Liver (tissue), 9 donors: ENCODE results near the gene XRCC5. TPM values are rescaled to one million over a fixed set of nuclear protein-coding genes. Genes with fewer than 3 reads are reported as not detected.
A peak's percentile ranks its signal among the peaks of the same experiment; 100 is the strongest.

Experiments used
- DNase-seq: peaks from one replicate; pipeline ENCODE4 v3.0.0-alpha.2; 2017; ENCODE audit warnings: low spot score
- H3K27ac ChIP-seq, 2 donors: one replicate each; pipeline ENCODE4 v1.7.0; 2013; ENCODE audit warnings: inconsistent platforms in 2 of 2, low read length in 2 of 2, control low read depth in 1 of 2, low read depth in 1 of 2, mild to moderate bottlenecking in 1 of 2
- H3K27me3 ChIP-seq, 4 donors: one replicate each; pipeline versions ENCODE4 v1.6.1 to v1.7.0; 2013; ENCODE audit warnings: low read length in 3 of 4, inconsistent platforms in 1 of 4, mild to moderate bottlenecking in 1 of 4, moderate library complexity in 1 of 4; ENCODE audit not compliant: control insufficient read depth in 4 of 4, insufficient read depth in 4 of 4
- H3K36me3 ChIP-seq, 4 donors: one replicate each; pipeline versions ENCODE4 v1.6.1 to v1.7.0; 2013; ENCODE audit warnings: low read length in 3 of 4, mild to moderate bottlenecking in 3 of 4, low read depth in 1 of 4, moderate library complexity in 1 of 4; ENCODE audit not compliant: control insufficient read depth in 4 of 4, insufficient read depth in 3 of 4
- H3K4me1 ChIP-seq, 4 donors: one replicate each; pipeline versions ENCODE4 v1.6.1 to v1.7.0; 2013; ENCODE audit warnings: low read length in 3 of 4, mild to moderate bottlenecking in 3 of 4, moderate library complexity in 1 of 4; ENCODE audit not compliant: control insufficient read depth in 4 of 4, insufficient read depth in 4 of 4
- H3K4me3 ChIP-seq, 3 donors: one replicate each; pipeline versions ENCODE4 v1.6.1 to v1.7.0; 2013; ENCODE audit warnings: low read length in 3 of 3, control low read depth in 1 of 3, low read depth in 1 of 3, mild to moderate bottlenecking in 1 of 3
- H3K9ac ChIP-seq, 2 donors: one replicate each; pipeline ENCODE4 v1.7.0; 2013; ENCODE audit warnings: low read length in 2 of 2, mild to moderate bottlenecking in 2 of 2, moderate library complexity in 2 of 2, control low read depth in 1 of 2, low read depth in 1 of 2
- H3K9me3 ChIP-seq, 4 donors: one replicate each; pipeline versions ENCODE4 v1.6.1 to v1.7.0; 2013; ENCODE audit warnings: low read length in 3 of 4; ENCODE audit not compliant: control insufficient read depth in 4 of 4
- EGR1 ChIP-seq, 2 donors: IDR thresholded peaks; 2 replicates each; pipeline ENCODE4 v1.6.1; 2016 to 2018; ENCODE audit warnings: antibody characterized with exemption in 2 of 2, low read depth in 2 of 2
- FOXA1 ChIP-seq: IDR thresholded peaks from 2 replicates; pipeline ENCODE4 v1.6.1; 2016; ENCODE audit warnings: antibody characterized with exemption
- FOXA2 ChIP-seq: IDR thresholded peaks from 2 replicates; pipeline ENCODE4 v1.6.1; 2016; ENCODE audit warnings: antibody characterized with exemption
- GABPA ChIP-seq, 2 donors: IDR thresholded peaks in 1 of 2; conservative IDR thresholded peaks in 1 of 2; 2 replicates each; pipeline ENCODE4 v1.6.1; 2016; ENCODE audit warnings: antibody characterized with exemption in 2 of 2, mild to moderate bottlenecking in 1 of 2, moderate library complexity in 1 of 2
- HNF4A ChIP-seq, 2 donors: conservative IDR thresholded peaks; 2 replicates each; pipeline ENCODE4 v1.6.1; 2016; ENCODE audit warnings: antibody characterized with exemption in 2 of 2, mild to moderate bottlenecking in 2 of 2
- HNF4G ChIP-seq: IDR thresholded peaks from 2 replicates; pipeline ENCODE4 v1.6.1; 2016; ENCODE audit warnings: antibody characterized with exemption
- JUND ChIP-seq, 2 donors: IDR thresholded peaks; 2 replicates each; pipeline ENCODE4 v1.6.1; 2016; ENCODE audit warnings: antibody characterized with exemption in 2 of 2
- NR2F2 ChIP-seq: IDR thresholded peaks from 2 replicates; pipeline ENCODE4 v1.6.1; 2016; ENCODE audit warnings: antibody characterized with exemption
- RAD21 ChIP-seq, 2 donors: IDR thresholded peaks; 2 replicates each; pipeline ENCODE4 v1.6.1; 2016; ENCODE audit warnings: antibody characterized with exemption in 2 of 2, mild to moderate bottlenecking in 2 of 2
- RXRA ChIP-seq, 2 donors: IDR thresholded peaks; 2 replicates each; pipeline ENCODE4 v1.6.1; 2017 to 2018; ENCODE audit warnings: antibody characterized with exemption in 2 of 2, mild to moderate bottlenecking in 1 of 2
- SP1 ChIP-seq: IDR thresholded peaks from 2 replicates; pipeline ENCODE4 v1.6.1; 2018; ENCODE audit warnings: antibody characterized with exemption, mild to moderate bottlenecking
- TAF1 ChIP-seq: conservative IDR thresholded peaks from 2 replicates; pipeline ENCODE4 v1.6.1; 2016; ENCODE audit warnings: antibody characterized with exemption, mild to moderate bottlenecking
- YY1 ChIP-seq: IDR thresholded peaks from 2 replicates; pipeline ENCODE4 v1.6.1; 2016; ENCODE audit warnings: antibody characterized with exemption, mild to moderate bottlenecking
- polyA plus RNA-seq, 2 donors: library from polyadenylated mRNA; stranded (reverse) in 1 of 2; unstranded in 1 of 2; fragments of 200-250 nt in 1 of 2; fragments of >200 nt in 1 of 2; fragmentation: Nextera tagmentation in 1 of 2; extraction: Ambion mirVana in 1 of 2; gene quantifications; one replicate each; pipeline versions ENCODE4 v1.2.1 to v1.2.3, GENCODE V29; 2013 to 2015
- total RNA-seq, 2 donors: library from RNA; depleted of rRNA; stranded (reverse); fragments of >200 nt; gene quantifications; one replicate each; pipeline ENCODE4 v1.2.3, GENCODE V29; 2014
- TF ChIP-seq, protein P1 (sequence below): fragments of 150-350 bp; IDR thresholded peaks from 2 replicates; pipeline ENCODE4 v1.5.1; 2017; ENCODE audit warnings: improper control_type of control experiment, low read depth, low read length; ENCODE audit not compliant: missing input control
- TF ChIP-seq, protein P2 (sequence below): IDR thresholded peaks from 2 replicates; pipeline ENCODE4 v1.6.1; 2016; ENCODE audit warnings: antibody characterized with exemption, mild to moderate bottlenecking
- TF ChIP-seq, protein P3 (sequence below): IDR thresholded peaks from 2 replicates; pipeline ENCODE4 v1.6.1; 2016; ENCODE audit warnings: antibody characterized with exemption
- TF ChIP-seq, protein P4 (sequence below): IDR thresholded peaks from 2 replicates; pipeline ENCODE4 v1.6.1; 2016; ENCODE audit warnings: antibody characterized with exemption
- TF ChIP-seq, protein P5 (sequence below): IDR thresholded peaks from 2 replicates; pipeline ENCODE4 v1.6.1; 2016; ENCODE audit warnings: antibody characterized with exemption
- donor health status: healthy.
- donor health status: healthy.
- donor health status: healthy.
- donor health status: healthy.
- donor health status: healthy.

The XRCC5 gene
- total and polyA plus RNA-seq, 4 donors, result 63.7 to 140 (median 84.5) TPM

DNA sequence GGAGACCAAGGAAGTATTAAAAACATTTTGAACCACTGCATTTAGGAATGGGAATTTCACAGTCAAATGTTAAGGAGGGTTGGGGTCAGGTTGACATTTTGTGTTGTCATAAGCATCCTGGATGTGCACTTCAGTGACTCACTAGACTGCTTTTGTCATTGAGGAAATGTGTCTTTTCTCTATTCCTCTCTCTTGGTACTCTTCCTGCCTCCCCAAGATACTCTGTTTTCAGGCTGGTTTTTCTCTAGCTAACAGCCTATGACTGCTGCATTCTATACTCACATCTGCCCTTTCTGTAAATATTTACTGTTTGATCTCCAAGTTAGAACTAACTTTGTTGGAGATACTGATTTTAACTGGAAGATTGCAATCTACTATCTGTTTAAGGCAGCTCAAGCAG lies 23.4 kb downstream of the XRCC5 start:
- H3K9me3 ChIP-seq, result no peaks in the 10 kb centered on the region
- H3K27me3 ChIP-seq, result no peaks in the 10 kb centered on the region
- DNase-seq, result no peak
- no peak overlapping the region for H3K4me3 ChIP-seq
- peaks cover 8 to 59% (median 37%) of the 10 kb centered on the region in 4 donors for H3K36me3 ChIP-seq
- H3K4me1 ChIP-seq, result peaks cover 12 to 65% (median 55%) of the 10 kb centered on the region in 4 donors
- no peak overlapping the region for H3K9ac ChIP-seq
- TF ChIP-seq, protein P1, sequence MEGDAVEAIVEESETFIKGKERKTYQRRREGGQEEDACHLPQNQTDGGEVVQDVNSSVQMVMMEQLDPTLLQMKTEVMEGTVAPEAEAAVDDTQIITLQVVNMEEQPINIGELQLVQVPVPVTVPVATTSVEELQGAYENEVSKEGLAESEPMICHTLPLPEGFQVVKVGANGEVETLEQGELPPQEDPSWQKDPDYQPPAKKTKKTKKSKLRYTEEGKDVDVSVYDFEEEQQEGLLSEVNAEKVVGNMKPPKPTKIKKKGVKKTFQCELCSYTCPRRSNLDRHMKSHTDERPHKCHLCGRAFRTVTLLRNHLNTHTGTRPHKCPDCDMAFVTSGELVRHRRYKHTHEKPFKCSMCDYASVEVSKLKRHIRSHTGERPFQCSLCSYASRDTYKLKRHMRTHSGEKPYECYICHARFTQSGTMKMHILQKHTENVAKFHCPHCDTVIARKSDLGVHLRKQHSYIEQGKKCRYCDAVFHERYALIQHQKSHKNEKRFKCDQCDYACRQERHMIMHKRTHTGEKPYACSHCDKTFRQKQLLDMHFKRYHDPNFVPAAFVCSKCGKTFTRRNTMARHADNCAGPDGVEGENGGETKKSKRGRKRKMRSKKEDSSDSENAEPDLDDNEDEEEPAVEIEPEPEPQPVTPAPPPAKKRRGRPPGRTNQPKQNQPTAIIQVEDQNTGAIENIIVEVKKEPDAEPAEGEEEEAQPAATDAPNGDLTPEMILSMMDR, result no peak
- TF ChIP-seq, protein P2, sequence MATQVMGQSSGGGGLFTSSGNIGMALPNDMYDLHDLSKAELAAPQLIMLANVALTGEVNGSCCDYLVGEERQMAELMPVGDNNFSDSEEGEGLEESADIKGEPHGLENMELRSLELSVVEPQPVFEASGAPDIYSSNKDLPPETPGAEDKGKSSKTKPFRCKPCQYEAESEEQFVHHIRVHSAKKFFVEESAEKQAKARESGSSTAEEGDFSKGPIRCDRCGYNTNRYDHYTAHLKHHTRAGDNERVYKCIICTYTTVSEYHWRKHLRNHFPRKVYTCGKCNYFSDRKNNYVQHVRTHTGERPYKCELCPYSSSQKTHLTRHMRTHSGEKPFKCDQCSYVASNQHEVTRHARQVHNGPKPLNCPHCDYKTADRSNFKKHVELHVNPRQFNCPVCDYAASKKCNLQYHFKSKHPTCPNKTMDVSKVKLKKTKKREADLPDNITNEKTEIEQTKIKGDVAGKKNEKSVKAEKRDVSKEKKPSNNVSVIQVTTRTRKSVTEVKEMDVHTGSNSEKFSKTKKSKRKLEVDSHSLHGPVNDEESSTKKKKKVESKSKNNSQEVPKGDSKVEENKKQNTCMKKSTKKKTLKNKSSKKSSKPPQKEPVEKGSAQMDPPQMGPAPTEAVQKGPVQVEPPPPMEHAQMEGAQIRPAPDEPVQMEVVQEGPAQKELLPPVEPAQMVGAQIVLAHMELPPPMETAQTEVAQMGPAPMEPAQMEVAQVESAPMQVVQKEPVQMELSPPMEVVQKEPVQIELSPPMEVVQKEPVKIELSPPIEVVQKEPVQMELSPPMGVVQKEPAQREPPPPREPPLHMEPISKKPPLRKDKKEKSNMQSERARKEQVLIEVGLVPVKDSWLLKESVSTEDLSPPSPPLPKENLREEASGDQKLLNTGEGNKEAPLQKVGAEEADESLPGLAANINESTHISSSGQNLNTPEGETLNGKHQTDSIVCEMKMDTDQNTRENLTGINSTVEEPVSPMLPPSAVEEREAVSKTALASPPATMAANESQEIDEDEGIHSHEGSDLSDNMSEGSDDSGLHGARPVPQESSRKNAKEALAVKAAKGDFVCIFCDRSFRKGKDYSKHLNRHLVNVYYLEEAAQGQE, result no peak
- TF ChIP-seq, protein P3, sequence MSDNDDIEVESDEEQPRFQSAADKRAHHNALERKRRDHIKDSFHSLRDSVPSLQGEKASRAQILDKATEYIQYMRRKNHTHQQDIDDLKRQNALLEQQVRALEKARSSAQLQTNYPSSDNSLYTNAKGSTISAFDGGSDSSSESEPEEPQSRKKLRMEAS, result no peak
- TF ChIP-seq TAF1 (no peak), NR2F2 (no peak), RXRA (IDR thresholded peaks at IDR 0.05) (no peak), HNF4G (no peak), JUND (IDR thresholded peaks at IDR 0.05) (no peak), RAD21 (IDR thresholded peaks at IDR 0.05) (no peak), YY1 (no peak), FOXA1 (no peak), GABPA (IDR thresholded peaks at IDR 0.05 in 1 of 2, conservative IDR thresholded peaks at IDR 0.05 in 1 of 2) (no peak), SP1 (no peak), FOXA2 (no peak), HNF4A (conservative IDR thresholded peaks at IDR 0.05) (no peak), EGR1 (IDR thresholded peaks at IDR 0.05; ENCODE audit: low read depth in 2 of 2) (no peak)
- TF ChIP-seq, protein P4, sequence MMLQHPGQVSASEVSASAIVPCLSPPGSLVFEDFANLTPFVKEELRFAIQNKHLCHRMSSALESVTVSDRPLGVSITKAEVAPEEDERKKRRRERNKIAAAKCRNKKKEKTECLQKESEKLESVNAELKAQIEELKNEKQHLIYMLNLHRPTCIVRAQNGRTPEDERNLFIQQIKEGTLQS, result no peak
- TF ChIP-seq, protein P5, sequence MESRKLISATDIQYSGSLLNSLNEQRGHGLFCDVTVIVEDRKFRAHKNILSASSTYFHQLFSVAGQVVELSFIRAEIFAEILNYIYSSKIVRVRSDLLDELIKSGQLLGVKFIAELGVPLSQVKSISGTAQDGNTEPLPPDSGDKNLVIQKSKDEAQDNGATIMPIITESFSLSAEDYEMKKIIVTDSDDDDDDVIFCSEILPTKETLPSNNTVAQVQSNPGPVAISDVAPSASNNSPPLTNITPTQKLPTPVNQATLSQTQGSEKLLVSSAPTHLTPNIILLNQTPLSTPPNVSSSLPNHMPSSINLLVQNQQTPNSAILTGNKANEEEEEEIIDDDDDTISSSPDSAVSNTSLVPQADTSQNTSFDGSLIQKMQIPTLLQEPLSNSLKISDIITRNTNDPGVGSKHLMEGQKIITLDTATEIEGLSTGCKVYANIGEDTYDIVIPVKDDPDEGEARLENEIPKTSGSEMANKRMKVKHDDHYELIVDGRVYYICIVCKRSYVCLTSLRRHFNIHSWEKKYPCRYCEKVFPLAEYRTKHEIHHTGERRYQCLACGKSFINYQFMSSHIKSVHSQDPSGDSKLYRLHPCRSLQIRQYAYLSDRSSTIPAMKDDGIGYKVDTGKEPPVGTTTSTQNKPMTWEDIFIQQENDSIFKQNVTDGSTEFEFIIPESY, result no peak
- H3K27ac ChIP-seq, result peak overlapping the region in 1 of 2 donors; percentile 13
